GM18867 (cell line): ENCODE measurements around the gene DYNLT1.

Experiments used
- ATAC-seq: cut with Tn5 transposase; IDR thresholded peaks from one replicate; pipeline ENCODE4 v1.9.1; 2021; ENCODE audit warnings: mild to moderate bottlenecking, moderate library complexity; ENCODE audit not compliant: unreplicated experiment

The DYNLT1 gene

DNA sequence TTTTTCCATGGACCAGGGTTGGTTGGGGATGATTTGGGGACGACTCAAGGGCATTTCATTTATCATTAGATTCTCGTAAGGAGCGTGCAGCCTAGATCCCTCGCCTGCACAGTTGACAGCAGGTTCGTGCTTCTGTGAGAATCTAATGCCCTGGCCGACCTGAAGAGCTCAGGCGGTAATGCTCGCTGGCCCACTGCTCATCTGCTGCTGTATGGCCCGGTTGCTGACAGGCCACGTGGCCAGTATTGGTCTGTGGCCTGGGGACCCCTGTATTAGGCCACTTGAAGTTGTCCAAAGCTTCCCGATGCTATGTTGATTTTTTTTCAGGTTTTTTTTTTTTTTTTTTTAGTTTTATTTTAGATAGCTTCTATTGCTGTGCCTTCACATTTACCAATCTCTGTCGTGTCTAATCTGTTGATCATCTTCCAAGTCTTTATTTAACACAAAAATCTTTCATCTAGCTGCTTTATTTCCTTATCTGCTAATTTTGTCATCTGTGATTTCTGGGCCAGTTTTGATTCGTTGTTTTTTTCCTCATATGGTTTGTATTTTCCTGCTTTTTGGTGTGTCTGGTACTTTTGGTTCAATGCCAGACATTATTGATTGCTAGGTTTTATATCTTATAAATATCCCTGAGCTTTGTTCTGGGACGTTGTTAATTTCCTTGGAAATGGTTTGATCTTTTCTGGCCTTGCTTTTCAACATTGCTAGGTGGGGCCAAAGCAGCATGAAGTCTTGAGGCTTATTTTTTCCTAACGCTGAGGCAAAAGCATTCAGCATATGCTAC is 41.1 kb downstream of the DYNLT1 start:
- no peak for ATAC-seq

DNA sequence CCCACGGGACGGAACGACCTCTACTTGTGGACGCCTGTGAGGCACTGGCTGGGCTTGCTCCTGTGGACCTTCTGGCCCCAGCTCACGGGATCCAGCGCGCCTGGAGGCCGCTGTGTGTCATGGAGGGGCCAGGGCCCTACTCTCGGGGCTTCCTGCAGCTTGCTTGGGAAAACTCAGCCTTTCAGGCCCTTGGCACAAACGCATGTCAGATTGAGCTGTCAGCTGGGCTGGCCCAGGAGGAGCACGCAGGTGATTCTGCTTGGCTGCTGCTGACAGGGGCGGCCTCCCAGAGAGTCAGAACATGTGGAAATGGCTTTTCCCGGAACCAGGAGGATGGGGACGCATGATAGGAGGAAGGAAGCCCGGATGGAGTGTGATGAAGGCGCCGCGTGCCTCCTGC is 44.9 kb downstream of the DYNLT1 start:
- no peak for ATAC-seq

DNA sequence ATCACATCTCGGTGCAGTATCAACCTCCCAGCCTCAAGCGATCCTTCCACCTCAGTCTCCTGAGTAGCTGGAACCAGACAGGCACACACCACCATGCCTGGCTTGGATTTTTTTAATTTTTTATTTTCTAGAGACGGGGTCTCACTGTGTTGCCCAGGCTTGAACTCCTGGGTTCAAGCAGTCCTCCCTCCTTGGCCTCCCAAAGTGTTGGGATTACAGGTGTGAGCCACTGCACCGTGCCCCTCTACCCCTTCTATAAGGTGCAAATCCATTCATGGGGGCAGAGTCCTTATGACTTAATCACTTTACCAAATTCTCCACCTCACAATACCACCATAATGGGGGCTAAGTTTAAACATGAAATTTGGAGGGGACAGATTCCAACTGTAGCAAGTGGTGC is 47.0 kb downstream of the DYNLT1 start:
- ATAC-seq, result no peak

DNA sequence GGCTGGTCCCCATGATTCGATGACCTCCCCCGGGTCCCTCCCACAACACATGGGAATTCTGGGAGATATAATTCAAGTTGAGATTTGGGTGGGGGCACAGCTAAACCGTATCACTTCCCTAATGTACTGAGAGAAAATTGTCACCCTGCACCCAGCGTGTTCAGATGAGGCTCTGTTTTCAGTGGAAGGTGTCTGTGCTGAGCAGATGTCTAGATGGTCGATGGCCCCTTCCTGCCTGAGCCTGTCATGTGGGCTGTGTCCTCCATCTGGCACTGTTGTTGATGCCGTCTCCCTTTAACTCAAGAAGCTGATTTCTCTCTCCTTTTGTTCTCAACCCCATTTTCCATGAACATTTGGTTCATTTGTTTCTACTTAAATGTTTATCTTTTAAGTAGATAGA is 47.7 kb downstream of the DYNLT1 start:
- ATAC-seq, result no peak

DNA sequence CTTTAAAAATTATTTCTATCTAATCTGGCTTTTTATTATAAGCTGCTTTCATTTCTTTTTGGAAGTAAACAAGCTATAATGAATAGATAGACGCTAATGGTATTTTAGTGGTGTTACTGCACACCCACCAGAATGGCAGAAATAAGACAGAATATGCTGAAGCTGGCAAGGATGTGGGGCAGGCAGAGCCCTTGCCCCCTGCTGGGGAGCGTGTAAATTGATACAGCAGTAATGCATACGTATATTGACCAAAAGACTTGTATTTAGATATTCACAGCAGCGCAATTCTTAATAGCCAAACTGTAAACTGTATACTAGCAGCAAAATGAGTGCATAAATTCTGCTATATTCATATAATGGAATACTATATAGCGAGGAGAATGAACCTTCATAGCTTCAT is 49.3 kb downstream of the DYNLT1 start:
- no peak for ATAC-seq

DNA sequence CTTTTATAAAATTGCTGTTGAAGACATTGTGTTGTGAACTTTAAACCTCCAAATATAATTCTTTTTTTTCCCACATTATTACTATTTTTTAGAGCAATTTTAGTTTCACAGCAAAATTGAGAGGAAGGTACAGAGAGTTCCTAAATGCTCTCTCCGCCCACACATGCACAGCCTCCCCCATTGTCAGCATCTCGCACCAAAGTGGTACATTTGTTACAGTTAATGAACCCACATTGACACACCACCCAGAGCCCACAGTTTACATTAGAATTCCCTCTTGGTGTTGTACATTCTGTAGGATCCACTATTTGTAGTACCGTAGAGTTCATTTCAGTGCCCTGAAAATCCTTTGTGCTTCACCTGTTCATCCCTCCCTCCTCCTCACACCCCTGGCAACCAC is 50.9 kb downstream of the DYNLT1 start:
- no peak for ATAC-seq

DNA sequence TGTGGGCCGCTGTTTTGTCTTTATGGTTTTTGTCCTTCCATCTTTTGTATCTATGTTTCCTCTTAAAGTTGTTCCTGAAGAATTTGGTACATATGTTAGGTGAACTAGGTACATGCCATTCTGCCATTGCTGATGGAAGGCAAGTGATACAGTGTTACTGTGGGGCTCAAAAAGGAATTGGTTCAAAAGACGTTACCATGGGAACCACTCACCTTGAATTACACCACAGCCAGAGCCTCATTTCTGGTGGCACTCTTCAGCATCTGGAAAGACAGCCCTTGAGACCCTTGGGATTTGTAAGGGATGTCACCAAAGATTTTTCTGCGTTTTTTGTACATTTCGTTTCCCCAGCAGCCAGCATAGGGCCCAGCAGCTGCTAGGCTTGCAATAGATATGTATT is 52.7 kb downstream of the DYNLT1 start:
- no peak for ATAC-seq

DNA sequence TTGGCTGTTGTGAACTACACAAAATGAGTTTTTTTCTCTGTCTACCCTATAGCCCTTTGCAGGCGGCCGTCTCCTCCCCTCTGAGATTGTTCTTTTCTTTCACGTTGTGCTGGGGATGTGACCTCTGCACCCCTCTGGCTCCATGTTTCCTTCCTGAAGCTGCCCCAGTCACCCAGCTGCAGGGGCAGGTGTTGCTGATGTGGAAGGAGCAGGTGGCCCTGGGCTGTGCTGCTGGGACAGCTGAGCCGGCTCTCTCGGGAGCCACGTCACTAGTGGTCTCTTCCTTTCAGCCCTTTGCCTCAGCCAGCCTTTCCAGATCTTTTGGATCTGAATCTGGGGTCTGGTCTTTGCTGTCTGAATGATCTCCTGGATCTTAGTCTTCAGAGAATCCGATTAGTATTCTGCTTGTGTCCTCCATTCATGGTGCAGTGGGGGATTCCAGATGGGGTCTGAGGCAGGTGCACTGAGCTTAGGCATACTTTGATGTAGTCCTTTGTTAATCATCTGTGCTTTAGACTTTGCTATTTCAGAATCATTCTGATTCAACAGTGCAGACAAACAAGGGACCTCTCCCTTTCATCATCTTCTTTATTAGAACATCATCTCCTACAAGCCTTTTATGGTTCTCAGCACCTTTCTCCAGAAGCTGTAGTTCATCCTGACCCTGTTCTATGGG is 53.3 kb downstream of the DYNLT1 start:
- no peak for ATAC-seq

DNA sequence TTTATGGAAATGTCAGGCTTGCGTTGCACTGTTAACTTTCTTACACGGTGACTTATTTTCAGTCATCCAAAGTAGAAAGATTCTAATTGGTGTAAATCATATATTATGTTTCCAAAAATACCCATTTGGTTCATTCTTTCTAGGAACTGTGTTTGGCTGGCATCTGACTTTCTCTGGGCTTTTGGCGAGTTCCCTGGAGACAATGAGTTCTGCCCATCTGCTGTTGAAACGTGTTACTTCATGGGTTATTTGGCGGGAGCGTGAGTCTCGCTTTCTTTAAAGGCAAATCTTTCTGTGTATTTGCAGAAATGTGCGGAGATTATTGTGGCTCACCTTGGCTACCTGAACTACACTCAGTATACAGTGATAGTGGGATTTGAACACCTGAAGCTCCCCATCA is 55.2 kb downstream of the DYNLT1 start:
- ATAC-seq, result no peak

DNA sequence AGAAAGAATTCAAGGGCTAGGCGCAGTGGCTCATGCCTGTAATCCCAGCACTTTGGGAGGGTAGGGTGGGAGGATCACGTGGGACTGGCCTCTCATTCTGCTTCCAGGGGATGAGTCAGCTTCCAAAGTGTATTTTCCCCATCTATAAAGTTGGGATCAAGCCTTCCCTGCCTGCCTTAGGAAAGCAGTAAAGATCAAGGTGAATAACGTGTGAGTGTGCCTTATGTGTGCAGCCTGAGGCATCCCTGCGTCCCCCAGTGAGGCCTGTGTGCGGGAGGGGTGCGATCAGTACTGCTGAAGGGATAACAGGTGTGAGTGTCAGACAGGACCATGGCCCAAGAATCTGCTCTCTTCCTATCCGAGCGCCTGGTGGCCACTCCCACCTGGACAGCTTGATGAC is 57.9 kb downstream of the DYNLT1 start:
- no peak for ATAC-seq
